Measurements from ENCODE around the gene LRRC27. TPM values are rescaled to one million over a fixed set of nuclear protein-coding genes. Genes with fewer than 3 reads are reported as not detected.

LRRC27 gene
- total and polyA plus RNA-seq, 2 of the 4 experiments (the other 2 are of a cell fraction): 3.8 to 5.3 TPM

DNA sequence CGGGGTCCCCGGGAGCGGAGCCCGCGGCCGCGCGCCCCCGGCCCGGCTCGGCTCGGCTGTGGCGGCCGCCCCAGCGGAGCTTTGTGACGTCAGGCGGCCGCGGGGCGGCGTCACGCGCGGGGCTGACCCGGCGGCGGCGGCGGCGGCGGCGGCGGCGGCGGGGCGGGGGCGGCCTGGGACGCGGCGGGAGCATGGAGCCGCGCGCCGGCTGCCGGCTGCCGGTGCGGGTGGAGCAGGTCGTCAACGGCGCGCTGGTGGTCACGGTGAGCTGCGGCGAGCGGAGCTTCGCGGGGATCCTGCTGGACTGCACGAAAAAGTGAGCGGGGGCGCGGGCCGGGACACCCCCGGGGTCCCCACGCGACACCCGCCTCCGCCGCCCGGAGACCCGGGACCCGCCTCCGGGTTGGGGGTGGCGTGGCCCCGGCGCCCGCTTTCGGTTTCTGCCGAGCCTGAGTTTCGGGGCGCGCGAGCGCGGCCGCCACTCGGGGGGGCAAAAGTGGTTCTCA lies 65.1 kb downstream of the LRRC27 start, which contains the start of gene PWWP2B:
TSS of gene PWWP2B (plus strand) at position 165 of the 506 bp plus-strand sequence. CDS start at position 192, 27 bp downstream.
- WGBS, 2 experiments (ENCODE audit: extremely low coverage in 2 of 2, insufficient read length in 1 of 2): 0% methylated on average over 10 of the region's 86 CpGs; no CpG with 5 or more reads in 1 of the 2 experiments
- no TSS peak for BruUV-seq (replicated peaks)
- Histone ChIP-seq H4K91ac (ENCODE audit: insufficient read depth, low read depth, low read length) (peak within 1 kb of the TSS; percentile 55), H3K9me3 (ENCODE audit: control insufficient read depth, insufficient read depth, low read length) (no peaks in the 10 kb centered on the region), H2BK120ac (ENCODE audit: low read depth, low read length) (no peak within 1 kb of the TSS), H3K27ac (ENCODE audit: insufficient read depth, low read length) (peak within 1 kb of the TSS; percentile 10; the same call in 1 of the 2 replicates), H3K36me3 (ENCODE audit: control insufficient read depth, insufficient read depth, low read length) (no peaks in the 10 kb centered on the region), H2BK5ac (ENCODE audit: low read depth, low read length, poor library complexity, severe bottlenecking) (no peak within 1 kb of the TSS), H4K8ac (ENCODE audit: low read depth in 2 of 2, low read length in 2 of 2) (peak within 1 kb of the TSS in 1 of 2 experiments; percentile 54; a peak in 2 of 4 replicates), H3K79me1 (ENCODE audit: low read depth in 1 of 2, low read length in 2 of 2) (peaks cover 6 to 25% of the 10 kb centered on the region in 2 experiments; a peak in 3 of 4 replicates), H2BK20ac (ENCODE audit: low read depth, low read length) (no peak within 1 kb of the TSS), H3K4me2 (ENCODE audit: low read depth, low read length) (peak within 1 kb of the TSS; percentile 84), H3K14ac (replicated peaks; ENCODE audit: low read depth, low read length) (peak within 1 kb of the TSS; percentile 71; the same call in 1 of the 2 replicates), H3K9ac (ENCODE audit: low read depth, low read length) (peak within 1 kb of the TSS; percentile 84), H2AK9ac (replicated peaks; ENCODE audit: low read depth, low read length, poor library complexity) (peak within 1 kb of the TSS; percentile 98), H3K4me3 (ENCODE audit: insufficient read depth, low read depth, low read length) (peak within 1 kb of the TSS; percentile 86), H3K4me1 (ENCODE audit: control insufficient read depth, insufficient read depth, low read length) (peaks cover 21% of the 10 kb centered on the region), H2AK5ac (ENCODE audit: low read depth, low read length) (peak within 1 kb of the TSS; percentile 72), H3K27me3 (ENCODE audit: control insufficient read depth, insufficient read depth, low read length) (no peaks in the 10 kb centered on the region), H3K18ac (ENCODE audit: low read depth, low read length) (0 out of 2 replicates have a peak within 1 kb of the TSS, but pooled peaks have one; percentile 34), H3K56ac (ENCODE audit: extremely low read depth, insufficient read depth, low read length) (peak within 1 kb of the TSS; percentile 51; the same call in 1 of the 2 replicates), H4K5ac (ENCODE audit: low read depth, low read length) (no peak within 1 kb of the TSS), H2BK15ac (ENCODE audit: low read depth, low read length) (no peak within 1 kb of the TSS), H3K23ac (ENCODE audit: low read depth, low read length) (peak within 1 kb of the TSS; percentile 82; the same call in 1 of the 2 replicates), H2AFZ (replicated peaks; ENCODE audit: low read length, poor library complexity) (peak within 1 kb of the TSS; percentile 96), H3K4ac (ENCODE audit: low read depth, low read length) (peak within 1 kb of the TSS; percentile 79), H4K20me1 (ENCODE audit: insufficient read depth, low read length) (peaks cover 3% of the 10 kb centered on the region), H3K9me1 (ENCODE audit: insufficient read depth, low read length) (peaks cover 14% of the 10 kb centered on the region; the same call in 1 of the 2 replicates)
- TF ChIP-seq, protein P1, sequence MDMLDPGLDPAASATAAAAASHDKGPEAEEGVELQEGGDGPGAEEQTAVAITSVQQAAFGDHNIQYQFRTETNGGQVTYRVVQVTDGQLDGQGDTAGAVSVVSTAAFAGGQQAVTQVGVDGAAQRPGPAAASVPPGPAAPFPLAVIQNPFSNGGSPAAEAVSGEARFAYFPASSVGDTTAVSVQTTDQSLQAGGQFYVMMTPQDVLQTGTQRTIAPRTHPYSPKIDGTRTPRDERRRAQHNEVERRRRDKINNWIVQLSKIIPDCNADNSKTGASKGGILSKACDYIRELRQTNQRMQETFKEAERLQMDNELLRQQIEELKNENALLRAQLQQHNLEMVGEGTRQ (IDR thresholded peaks at IDR 0.05; ENCODE audit: low read depth, low read length): no peak
- no peak for TF ChIP-seq FOS (IDR thresholded peaks at IDR 0.05; ENCODE audit: low read depth, low read length)
- TF ChIP-seq RCOR1 (IDR thresholded peaks at IDR 0.05; ENCODE audit: insufficient replicate concordance, low read length): no peak
- no peak for TF ChIP-seq MAFK (IDR thresholded peaks at IDR 0.05; ENCODE audit: low read depth, low read length)
- TF ChIP-seq MAZ (IDR thresholded peaks at IDR 0.05; ENCODE audit: borderline replicate concordance, low read depth, low read length): peak; percentile 15; the same call in 1 of the 2 replicates
- no peak for TF ChIP-seq POLR2A (IDR thresholded peaks at IDR 0.05; ENCODE audit: low read depth, low read length)
- no peak for TF ChIP-seq RFX5 (IDR thresholded peaks at IDR 0.05; ENCODE audit: low read depth, low read length)
- no peak for TF ChIP-seq BHLHE40 (IDR thresholded peaks at IDR 0.05; ENCODE audit: low read depth, low read length)
- in situ Hi-C loops (cut with MboI; ENCODE audit: low sequenced_read_pairs): loop anchor here (10.0 kb wide), 1 partner anchor 238 kb away; no protein-coding TSS in a partner anchor
- CTCF ChIA-PET: no interaction called here
- POLR2A ChIA-PET (ENCODE audit: unreplicated experiment): no interaction called here
- intact Hi-C loops (cut with micrococcal nuclease): loop anchor here (5.0 kb wide), 1 partner anchor 120 kb away; no protein-coding TSS in a partner anchor
- ATAC-seq (ENCODE audit: low read depth) (peak; percentile 69), DNase-seq (peak; percentile 19)
- dilution Hi-C loops (cut with HindIII; ENCODE audit: low sequenced_read_pairs, unreplicated experiment): no loop called here
